DOHH2 (cell line): ENCODE measurements around the gene RCHY1.

Source experiments
- H3F3A ChIP-seq: fragments of 200-600 bp; sonication (generic), shearing (Covaris generic); 2 replicates; pipeline ENCODE4 v1.6.0; 2016; ENCODE audit warnings: antibody characterized with exemption, mild to moderate bottlenecking; ENCODE audit not compliant: control insufficient read depth, insufficient read depth
- H3K27ac ChIP-seq: fragments of 200-600 bp; sonication (generic); 2 replicates; pipeline ENCODE4 v1.5.1; 2014; ENCODE audit warnings: low read depth, mild to moderate bottlenecking, low read length, moderate library complexity
- H3K27me3 ChIP-seq: fragments of 200-600 bp; sonication (generic); 2 replicates; pipeline ENCODE4 v1.6.1; 2014; ENCODE audit warnings: mild to moderate bottlenecking, low read length, mixed read lengths; ENCODE audit not compliant: control insufficient read depth
- H3K36me3 ChIP-seq: fragments of 200-600 bp; sonication (generic); 2 replicates; pipeline ENCODE4 v1.6.1; 2014; ENCODE audit warnings: mild to moderate bottlenecking, low read length, moderate library complexity, mixed read lengths; ENCODE audit not compliant: control insufficient read depth
- H3K4me1 ChIP-seq: fragments of 200-600 bp; sonication (generic); 2 replicates; pipeline ENCODE4 v1.6.1; 2014; ENCODE audit warnings: mild to moderate bottlenecking, low read length, mixed read lengths; ENCODE audit not compliant: control insufficient read depth
- H3K4me2 ChIP-seq: fragments of 200-600 bp; sonication (generic); 2 replicates; pipeline ENCODE4 v1.6.0; 2014; ENCODE audit warnings: mild to moderate bottlenecking, low read length, moderate library complexity
- H3K4me3 ChIP-seq: fragments of 200-600 bp; sonication (generic); 2 replicates; pipeline ENCODE4 v1.5.1; 2014; ENCODE audit warnings: mild to moderate bottlenecking, low read length, mixed read lengths
- H3K79me2 ChIP-seq: fragments of 200-600 bp; sonication (generic); 2 replicates; pipeline ENCODE4 v1.6.1; 2014; ENCODE audit warnings: mild to moderate bottlenecking, low read length, mixed read lengths; ENCODE audit not compliant: control insufficient read depth
- H3K9me2 ChIP-seq: fragments of 200-600 bp; sonication (generic); replicated peaks from 2 replicates; pipeline ENCODE4 v1.6.1; 2014; ENCODE audit warnings: mild to moderate bottlenecking, low read length, mixed read lengths; ENCODE audit not compliant: control insufficient read depth
- H3K9me3 ChIP-seq: fragments of 200-600 bp; sonication (generic); 2 replicates; pipeline ENCODE4 v1.6.1; 2014; ENCODE audit warnings: antibody characterized with exemption, low read length, mixed read lengths; ENCODE audit not compliant: control insufficient read depth, insufficient read depth
- H4K20me1 ChIP-seq: fragments of 200-600 bp; sonication (generic); 2 replicates; pipeline ENCODE4 v1.6.0; 2014; ENCODE audit warnings: low read depth, mild to moderate bottlenecking, antibody characterized with exemption, low read length, moderate library complexity; ENCODE audit not compliant: control insufficient read depth, insufficient read depth
- EZH2phosphoT487 ChIP-seq: fragments of 200-600 bp; sonication (generic); IDR thresholded peaks from 2 replicates; pipeline ENCODE4 v1.6.1; 2017; ENCODE audit warnings: borderline replicate concordance, mild to moderate bottlenecking, antibody characterized with exemption, low read length, moderate library complexity, mixed read lengths
- TF ChIP-seq, protein P1 (sequence below): fragments of 200-600 bp; sonication (generic); IDR thresholded peaks from one replicate; pipeline ENCODE4 v1.5.1; 2014; ENCODE audit warnings: antibody characterized with exemption, mild to moderate bottlenecking, low read depth, low read length; ENCODE audit not compliant: poor library complexity, severe bottlenecking

Gene RCHY1

DNA sequence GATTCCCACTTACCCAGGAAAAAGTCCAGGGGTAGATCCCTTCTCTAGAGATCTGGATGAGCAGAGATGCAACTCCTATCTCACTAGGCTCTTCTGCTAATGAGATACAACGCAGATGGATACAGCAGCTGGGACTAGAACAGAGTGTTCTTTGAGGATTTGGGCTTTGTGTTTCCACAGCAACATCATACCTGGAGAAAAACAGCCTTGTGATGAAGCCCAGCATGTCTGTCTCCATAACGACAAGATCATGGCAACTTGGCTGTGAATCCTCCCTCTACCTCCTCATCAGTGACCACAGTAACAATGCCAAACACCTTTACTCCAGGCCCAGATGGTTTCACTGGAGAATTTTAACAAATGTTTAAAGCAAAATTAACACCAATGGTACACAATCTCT is 80.1 kb downstream of the RCHY1 start:
- Histone ChIP-seq H3F3A (no peaks in the 10 kb centered on the region), H3K9me2 (no peaks in the 10 kb centered on the region), H3K79me2 (no peaks in the 10 kb centered on the region), H3K4me3 (no peak overlapping the region), H3K36me3 (no peaks in the 10 kb centered on the region), H3K9me3 (no peaks in the 10 kb centered on the region), H3K27ac (no peak overlapping the region), H4K20me1 (no peaks in the 10 kb centered on the region), H3K4me2 (no peak overlapping the region), H3K4me1 (no peaks in the 10 kb centered on the region), H3K27me3 (peaks cover 7% of the 10 kb centered on the region)
- TF ChIP-seq EZH2phosphoT487, result no peak
- TF ChIP-seq, protein P1, sequence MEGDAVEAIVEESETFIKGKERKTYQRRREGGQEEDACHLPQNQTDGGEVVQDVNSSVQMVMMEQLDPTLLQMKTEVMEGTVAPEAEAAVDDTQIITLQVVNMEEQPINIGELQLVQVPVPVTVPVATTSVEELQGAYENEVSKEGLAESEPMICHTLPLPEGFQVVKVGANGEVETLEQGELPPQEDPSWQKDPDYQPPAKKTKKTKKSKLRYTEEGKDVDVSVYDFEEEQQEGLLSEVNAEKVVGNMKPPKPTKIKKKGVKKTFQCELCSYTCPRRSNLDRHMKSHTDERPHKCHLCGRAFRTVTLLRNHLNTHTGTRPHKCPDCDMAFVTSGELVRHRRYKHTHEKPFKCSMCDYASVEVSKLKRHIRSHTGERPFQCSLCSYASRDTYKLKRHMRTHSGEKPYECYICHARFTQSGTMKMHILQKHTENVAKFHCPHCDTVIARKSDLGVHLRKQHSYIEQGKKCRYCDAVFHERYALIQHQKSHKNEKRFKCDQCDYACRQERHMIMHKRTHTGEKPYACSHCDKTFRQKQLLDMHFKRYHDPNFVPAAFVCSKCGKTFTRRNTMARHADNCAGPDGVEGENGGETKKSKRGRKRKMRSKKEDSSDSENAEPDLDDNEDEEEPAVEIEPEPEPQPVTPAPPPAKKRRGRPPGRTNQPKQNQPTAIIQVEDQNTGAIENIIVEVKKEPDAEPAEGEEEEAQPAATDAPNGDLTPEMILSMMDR, result no peak

DNA sequence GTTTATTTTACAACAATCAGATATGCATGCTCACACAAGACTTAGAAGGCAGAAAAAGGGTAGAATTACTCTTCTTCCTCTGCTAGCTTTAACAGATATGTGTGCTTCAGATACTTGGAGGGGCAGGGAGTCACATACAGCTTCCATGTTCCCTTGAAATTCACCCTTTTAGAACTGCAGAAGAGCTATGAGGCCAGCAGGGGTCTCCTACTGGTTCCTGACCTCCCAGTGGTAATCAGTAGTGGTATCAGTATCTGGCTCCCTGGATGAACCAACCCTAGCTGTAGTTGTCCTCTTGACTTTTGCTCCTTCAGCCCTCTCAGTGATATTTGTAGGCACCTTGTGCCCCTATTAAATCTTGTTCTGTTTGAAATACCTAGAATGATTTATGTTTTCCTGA is 81.5 kb downstream of the RCHY1 start:
- peaks cover 7% of the 10 kb centered on the region for H3K27me3 ChIP-seq
- H4K20me1 ChIP-seq, result no peaks in the 10 kb centered on the region
- no peak overlapping the region for H3K27ac ChIP-seq
- no peaks in the 10 kb centered on the region for H3K9me2 ChIP-seq
- no peaks in the 10 kb centered on the region for H3K4me1 ChIP-seq
- no peaks in the 10 kb centered on the region for H3F3A ChIP-seq
- H3K79me2 ChIP-seq, result no peaks in the 10 kb centered on the region
- H3K4me2 ChIP-seq, result no peak overlapping the region
- H3K9me3 ChIP-seq, result no peaks in the 10 kb centered on the region
- no peak overlapping the region for H3K4me3 ChIP-seq
- H3K36me3 ChIP-seq, result no peaks in the 10 kb centered on the region
- TF ChIP-seq EZH2phosphoT487, result no peak
- TF ChIP-seq, protein P1, result peak; percentile 37

DNA sequence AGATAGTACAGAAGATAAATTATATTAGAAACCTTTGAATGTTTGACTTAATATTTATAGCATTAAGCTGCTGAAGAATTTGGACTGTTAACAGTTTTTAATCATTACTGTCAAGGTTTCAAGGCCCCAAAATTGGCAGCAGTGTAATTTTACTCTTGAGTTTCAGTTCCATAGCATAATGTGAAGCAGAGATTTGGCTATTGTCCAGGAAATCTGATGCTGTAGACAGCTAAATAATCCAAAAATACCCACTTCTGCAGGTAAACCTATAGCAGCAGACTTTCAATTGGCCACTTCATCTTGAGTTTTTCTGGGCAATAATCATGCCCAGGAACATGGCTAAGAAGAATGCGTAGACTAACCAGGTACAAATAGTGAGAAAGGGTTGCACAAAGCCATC is 85.0 kb downstream of the RCHY1 start:
- no peaks in the 10 kb centered on the region for H3K36me3 ChIP-seq
- H3K9me3 ChIP-seq, result no peaks in the 10 kb centered on the region
- no peaks in the 10 kb centered on the region for H3K79me2 ChIP-seq
- TF ChIP-seq, protein P1, result no peak
- TF ChIP-seq EZH2phosphoT487, result no peak
- H3K4me2 ChIP-seq, result no peak overlapping the region
- H4K20me1 ChIP-seq, result no peaks in the 10 kb centered on the region
- H3K9me2 ChIP-seq, result no peaks in the 10 kb centered on the region
- H3F3A ChIP-seq, result no peaks in the 10 kb centered on the region
- H3K27me3 ChIP-seq, result peaks cover 7% of the 10 kb centered on the region
- H3K4me3 ChIP-seq, result no peak overlapping the region
- no peak overlapping the region for H3K27ac ChIP-seq
- no peaks in the 10 kb centered on the region for H3K4me1 ChIP-seq
